Measurements from ENCODE around the gene FMN1. TPM values are rescaled to one million over a fixed set of nuclear protein-coding genes. Genes with fewer than 3 reads are reported as not detected.

The FMN1 gene
- total RNA-seq, 1 experiment from 2014 or later: 4.5 TPM

- ChIA-PET POLR2A (no interaction called here), CTCF (interaction anchor here (1.2 kb wide), 1 partner anchor 30 kb away, joined by 3 read pairs; no protein-coding TSS in a partner anchor)
- no peak overlapping the region for H3K4me3 Mint-ChIP-seq
- H3K27ac Mint-ChIP-seq: no peak overlapping the region
- ATAC-seq (no peak), DNase-seq (ENCODE audit: low spot score) (no peak)
- TF ChIP-seq CBFB (CRISPR knock-in tag; IDR thresholded peaks at IDR 0.05; ENCODE audit: low read depth): no peak
- TF ChIP-seq, protein P1, sequence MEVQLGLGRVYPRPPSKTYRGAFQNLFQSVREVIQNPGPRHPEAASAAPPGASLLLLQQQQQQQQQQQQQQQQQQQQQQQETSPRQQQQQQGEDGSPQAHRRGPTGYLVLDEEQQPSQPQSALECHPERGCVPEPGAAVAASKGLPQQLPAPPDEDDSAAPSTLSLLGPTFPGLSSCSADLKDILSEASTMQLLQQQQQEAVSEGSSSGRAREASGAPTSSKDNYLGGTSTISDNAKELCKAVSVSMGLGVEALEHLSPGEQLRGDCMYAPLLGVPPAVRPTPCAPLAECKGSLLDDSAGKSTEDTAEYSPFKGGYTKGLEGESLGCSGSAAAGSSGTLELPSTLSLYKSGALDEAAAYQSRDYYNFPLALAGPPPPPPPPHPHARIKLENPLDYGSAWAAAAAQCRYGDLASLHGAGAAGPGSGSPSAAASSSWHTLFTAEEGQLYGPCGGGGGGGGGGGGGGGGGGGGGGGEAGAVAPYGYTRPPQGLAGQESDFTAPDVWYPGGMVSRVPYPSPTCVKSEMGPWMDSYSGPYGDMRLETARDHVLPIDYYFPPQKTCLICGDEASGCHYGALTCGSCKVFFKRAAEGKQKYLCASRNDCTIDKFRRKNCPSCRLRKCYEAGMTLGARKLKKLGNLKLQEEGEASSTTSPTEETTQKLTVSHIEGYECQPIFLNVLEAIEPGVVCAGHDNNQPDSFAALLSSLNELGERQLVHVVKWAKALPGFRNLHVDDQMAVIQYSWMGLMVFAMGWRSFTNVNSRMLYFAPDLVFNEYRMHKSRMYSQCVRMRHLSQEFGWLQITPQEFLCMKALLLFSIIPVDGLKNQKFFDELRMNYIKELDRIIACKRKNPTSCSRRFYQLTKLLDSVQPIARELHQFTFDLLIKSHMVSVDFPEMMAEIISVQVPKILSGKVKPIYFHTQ (CRISPR knock-in tag; IDR thresholded peaks at IDR 0.05): no peak
- no peak for TF ChIP-seq RELA (CRISPR knock-in tag; IDR thresholded peaks at IDR 0.05; ENCODE audit: borderline replicate concordance)
- no peak for TF ChIP-seq E2F1 (CRISPR knock-in tag; IDR thresholded peaks at IDR 0.05)
- TF ChIP-seq JAZF1 (CRISPR knock-in tag; IDR thresholded peaks at IDR 0.05): no peak
- TF ChIP-seq KAT7 (CRISPR knock-in tag; IDR thresholded peaks at IDR 0.05; ENCODE audit: borderline replicate concordance): no peak
- no peak for TF ChIP-seq FOXK1 (CRISPR knock-in tag; IDR thresholded peaks at IDR 0.05)
- no peak for TF ChIP-seq ZSCAN18 (CRISPR knock-in tag; IDR thresholded peaks at IDR 0.05)
- no peak for TF ChIP-seq ZMAT4 (CRISPR knock-in tag; IDR thresholded peaks at IDR 0.05)
- TF ChIP-seq ZNF416 (CRISPR knock-in tag; IDR thresholded peaks at IDR 0.05): no peak
- TF ChIP-seq, protein P2, sequence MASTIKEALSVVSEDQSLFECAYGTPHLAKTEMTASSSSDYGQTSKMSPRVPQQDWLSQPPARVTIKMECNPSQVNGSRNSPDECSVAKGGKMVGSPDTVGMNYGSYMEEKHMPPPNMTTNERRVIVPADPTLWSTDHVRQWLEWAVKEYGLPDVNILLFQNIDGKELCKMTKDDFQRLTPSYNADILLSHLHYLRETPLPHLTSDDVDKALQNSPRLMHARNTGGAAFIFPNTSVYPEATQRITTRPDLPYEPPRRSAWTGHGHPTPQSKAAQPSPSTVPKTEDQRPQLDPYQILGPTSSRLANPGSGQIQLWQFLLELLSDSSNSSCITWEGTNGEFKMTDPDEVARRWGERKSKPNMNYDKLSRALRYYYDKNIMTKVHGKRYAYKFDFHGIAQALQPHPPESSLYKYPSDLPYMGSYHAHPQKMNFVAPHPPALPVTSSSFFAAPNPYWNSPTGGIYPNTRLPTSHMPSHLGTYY (CRISPR knock-in tag; IDR thresholded peaks at IDR 0.05): no peak
- no peak for TF ChIP-seq CDX4 (CRISPR knock-in tag; IDR thresholded peaks at IDR 0.05; ENCODE audit: borderline replicate concordance)
- no peak for TF ChIP-seq ZBTB21 (CRISPR knock-in tag; IDR thresholded peaks at IDR 0.05; ENCODE audit: borderline replicate concordance)
- H3K9me3 Mint-ChIP-seq: peaks cover 28% of the 10 kb centered on the region
- H3K4me1 Mint-ChIP-seq: 0 out of 2 replicates have a peak, but pooled peaks cover 5% of the 10 kb centered on the region
- H3K27me3 Mint-ChIP-seq (ENCODE audit: low read depth): peaks cover 3% of the 10 kb centered on the region; the same call in 1 of the 2 replicates
- H3K36me3 Mint-ChIP-seq: peaks cover 28% of the 10 kb centered on the region
Measured at GRCh38 chr15:33055962-33056361, 138.6 kb downstream of the FMN1 start.

DNA sequence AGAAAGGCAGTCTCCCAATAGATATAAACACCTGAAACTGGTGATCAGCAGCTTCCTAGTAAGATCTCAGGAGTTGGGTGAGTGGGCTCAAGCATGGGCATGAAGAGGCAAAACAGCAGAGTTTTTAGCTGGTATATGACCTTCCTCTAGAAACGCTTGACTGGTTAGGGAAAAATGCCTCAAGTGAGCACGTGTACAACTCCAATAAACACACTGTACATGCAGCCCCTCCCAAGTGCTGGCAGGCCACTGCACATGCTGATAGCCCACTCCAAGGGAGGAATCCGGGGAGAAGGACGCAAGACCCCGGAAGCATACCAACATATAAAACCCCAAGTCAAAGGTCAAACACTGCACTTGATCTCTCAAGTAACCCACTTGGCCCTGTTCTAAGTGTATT is 143.0 kb downstream of the FMN1 start:
- Mint-ChIP-seq H3K4me1 (0 out of 2 replicates have a peak, but pooled peaks cover 2% of the 10 kb centered on the region), H3K27ac (no peak overlapping the region), H3K36me3 (peaks cover 69% of the 10 kb centered on the region), H3K9me3 (peaks cover 70% of the 10 kb centered on the region), H3K4me3 (no peak overlapping the region), H3K27me3 (ENCODE audit: low read depth) (peaks cover 9% of the 10 kb centered on the region)
- CTCF ChIA-PET: no interaction called here
- no peak for DNase-seq (ENCODE audit: low spot score)
- POLR2A ChIA-PET: no interaction called here
- ATAC-seq: no peak
- TF ChIP-seq, protein P3, sequence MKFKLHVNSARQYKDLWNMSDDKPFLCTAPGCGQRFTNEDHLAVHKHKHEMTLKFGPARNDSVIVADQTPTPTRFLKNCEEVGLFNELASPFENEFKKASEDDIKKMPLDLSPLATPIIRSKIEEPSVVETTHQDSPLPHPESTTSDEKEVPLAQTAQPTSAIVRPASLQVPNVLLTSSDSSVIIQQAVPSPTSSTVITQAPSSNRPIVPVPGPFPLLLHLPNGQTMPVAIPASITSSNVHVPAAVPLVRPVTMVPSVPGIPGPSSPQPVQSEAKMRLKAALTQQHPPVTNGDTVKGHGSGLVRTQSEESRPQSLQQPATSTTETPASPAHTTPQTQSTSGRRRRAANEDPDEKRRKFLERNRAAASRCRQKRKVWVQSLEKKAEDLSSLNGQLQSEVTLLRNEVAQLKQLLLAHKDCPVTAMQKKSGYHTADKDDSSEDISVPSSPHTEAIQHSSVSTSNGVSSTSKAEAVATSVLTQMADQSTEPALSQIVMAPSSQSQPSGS (CRISPR knock-in tag; IDR thresholded peaks at IDR 0.05; ENCODE audit: borderline replicate concordance, low read depth): no peak
- no peak for TF ChIP-seq AFF4 (CRISPR knock-in tag; IDR thresholded peaks at IDR 0.05; ENCODE audit: borderline replicate concordance)
